ENCODE data around the gene SLC22A23. TPM values are rescaled to one million over a fixed set of nuclear protein-coding genes. Genes with fewer than 3 reads are reported as not detected.
A peak's percentile ranks its signal among the peaks of the same experiment; 100 is the strongest.

The SLC22A23 gene
- total RNA-seq, 4 donors from 2014 or later = 8.3 to 22.5 (median 12.8) TPM

DNA sequence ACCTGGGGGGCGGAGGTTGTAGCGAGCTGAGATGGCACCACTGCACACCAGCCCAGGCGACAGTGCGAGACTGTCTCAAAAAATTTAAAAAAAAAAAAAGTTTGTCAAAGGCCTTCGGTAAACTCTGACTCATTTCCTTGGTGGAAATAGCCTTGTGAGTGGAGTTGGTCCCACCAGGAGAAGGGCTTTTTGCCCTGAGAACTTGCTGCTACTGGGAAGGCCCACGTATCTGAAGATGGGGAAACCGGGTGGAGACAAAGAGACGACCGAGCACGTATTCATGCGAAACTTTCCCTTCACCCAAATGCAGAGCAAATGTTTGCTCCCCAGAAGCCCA lies 51.7 kb downstream of the SLC22A23 start:
- no peak for DNase-seq (ENCODE audit: low spot score)
- TF ChIP-seq, protein P1, sequence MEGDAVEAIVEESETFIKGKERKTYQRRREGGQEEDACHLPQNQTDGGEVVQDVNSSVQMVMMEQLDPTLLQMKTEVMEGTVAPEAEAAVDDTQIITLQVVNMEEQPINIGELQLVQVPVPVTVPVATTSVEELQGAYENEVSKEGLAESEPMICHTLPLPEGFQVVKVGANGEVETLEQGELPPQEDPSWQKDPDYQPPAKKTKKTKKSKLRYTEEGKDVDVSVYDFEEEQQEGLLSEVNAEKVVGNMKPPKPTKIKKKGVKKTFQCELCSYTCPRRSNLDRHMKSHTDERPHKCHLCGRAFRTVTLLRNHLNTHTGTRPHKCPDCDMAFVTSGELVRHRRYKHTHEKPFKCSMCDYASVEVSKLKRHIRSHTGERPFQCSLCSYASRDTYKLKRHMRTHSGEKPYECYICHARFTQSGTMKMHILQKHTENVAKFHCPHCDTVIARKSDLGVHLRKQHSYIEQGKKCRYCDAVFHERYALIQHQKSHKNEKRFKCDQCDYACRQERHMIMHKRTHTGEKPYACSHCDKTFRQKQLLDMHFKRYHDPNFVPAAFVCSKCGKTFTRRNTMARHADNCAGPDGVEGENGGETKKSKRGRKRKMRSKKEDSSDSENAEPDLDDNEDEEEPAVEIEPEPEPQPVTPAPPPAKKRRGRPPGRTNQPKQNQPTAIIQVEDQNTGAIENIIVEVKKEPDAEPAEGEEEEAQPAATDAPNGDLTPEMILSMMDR (IDR thresholded peaks at IDR 0.05) = no peak
- ATAC-seq (ENCODE audit: low FRiP score) = no peak

DNA sequence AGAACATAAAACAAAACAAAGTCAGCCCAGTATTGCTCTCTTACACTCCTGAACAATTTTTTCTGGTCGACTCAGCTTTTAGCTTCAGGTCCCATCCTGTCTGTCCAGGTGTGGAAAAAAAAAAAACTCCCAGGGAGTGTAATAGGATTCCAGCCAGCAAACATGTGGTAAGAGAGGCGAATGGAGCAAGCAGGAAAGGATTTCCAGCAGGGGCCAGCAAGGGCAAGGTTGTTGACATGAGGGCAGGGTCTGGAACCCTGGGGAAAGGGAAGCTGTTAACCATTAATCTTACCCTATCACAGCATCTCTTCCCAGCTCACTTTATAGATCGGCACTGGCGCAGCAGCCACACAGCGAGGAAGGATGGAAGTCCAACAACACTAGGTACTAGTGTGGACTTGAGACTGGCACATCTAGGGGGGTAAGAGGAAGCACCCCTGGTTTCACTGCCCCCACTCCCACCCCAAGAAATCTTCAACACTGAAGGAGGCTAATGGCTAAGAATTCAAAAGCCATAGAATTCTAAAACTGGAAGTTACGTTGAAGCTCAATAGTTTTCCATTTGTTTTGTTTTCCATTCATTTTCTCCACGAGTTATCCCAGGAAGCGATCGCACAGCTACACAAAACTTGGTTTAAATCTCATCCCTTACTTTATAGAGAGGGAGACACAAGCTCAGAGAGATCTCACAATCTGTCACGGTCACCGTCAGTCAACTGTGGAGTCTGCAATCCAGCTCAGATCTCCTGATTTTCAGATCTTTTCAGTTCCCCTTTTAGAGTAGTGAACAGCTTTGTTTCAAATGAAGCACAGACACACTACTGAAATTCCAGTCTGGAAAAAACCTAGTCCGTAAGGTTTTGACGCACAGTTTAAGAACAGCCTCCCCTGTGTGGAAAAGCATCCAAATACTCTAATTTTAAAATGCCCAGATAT lies 53.3 kb downstream of the SLC22A23 start:
- no peak for DNase-seq (ENCODE audit: low spot score)
- TF ChIP-seq, protein P1 (IDR thresholded peaks at IDR 0.05) = no peak
- ATAC-seq (ENCODE audit: low FRiP score) = peak; percentile 20

DNA sequence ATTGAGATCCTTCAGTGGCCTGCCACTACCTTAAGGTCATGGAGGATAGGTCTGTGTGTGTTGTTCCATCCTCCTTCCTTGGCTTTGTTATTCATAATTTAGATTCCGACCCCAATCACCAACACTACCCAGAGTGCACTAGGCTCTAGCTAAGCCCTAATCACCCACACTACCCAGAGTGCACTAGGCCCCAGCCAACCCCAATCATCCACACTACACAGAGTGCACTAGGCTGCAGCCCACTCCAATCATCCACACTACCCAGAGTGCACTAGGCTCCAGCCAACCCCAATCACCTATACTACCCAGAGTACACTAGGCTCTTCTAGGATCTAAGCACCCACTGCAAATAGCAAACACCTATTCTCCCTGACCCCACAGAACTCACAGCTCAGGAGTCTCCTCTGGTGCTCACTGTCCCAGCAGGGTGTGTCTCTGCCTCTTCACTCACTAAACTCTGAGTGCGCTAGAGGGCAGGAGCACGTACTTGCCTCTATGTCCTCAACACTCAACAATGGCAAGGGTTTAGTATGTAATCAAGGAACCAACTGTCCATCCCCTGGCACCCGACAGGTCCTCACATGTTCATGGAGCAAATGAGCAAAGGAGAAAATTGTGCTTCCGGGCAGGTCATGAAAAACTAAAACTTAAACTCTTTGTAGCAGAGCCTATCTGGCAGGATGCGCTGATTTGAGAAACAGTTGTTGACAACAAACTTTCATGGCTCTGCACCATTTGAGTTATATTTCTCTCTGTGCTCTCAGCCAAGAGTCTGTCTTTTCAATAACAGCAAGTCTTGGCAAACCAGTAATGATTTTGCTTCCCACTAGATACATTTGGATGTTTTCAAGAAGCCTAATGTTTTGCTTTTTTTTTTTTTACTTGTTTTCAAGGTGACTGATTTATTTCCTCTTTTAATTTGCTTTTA lies 54.3 kb downstream of the SLC22A23 start:
- TF ChIP-seq, protein P1 (IDR thresholded peaks at IDR 0.05) = no peak
- no peak for DNase-seq (ENCODE audit: low spot score)
- ATAC-seq (ENCODE audit: low FRiP score) = no peak

DNA sequence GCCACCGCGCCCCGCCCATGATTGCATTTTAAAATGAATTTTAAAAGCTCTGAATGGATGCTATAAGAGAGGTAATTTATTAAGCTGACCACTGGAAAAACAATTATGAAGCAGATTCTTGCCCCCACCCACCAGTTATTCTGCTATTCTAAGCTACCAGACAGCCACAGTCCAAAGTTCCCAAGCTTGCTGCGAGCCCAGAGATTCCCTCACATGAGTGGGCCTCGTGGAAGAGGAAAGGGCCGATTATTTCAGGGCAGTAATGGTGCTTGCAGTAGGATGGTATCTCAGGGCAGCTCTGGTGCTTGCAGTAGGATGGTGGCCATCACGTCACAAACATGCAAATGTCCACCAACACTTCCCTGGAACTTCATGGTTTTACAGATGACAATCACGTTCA lies 56.7 kb downstream of the SLC22A23 start:
- no peak for DNase-seq (ENCODE audit: low spot score)
- no peak for ATAC-seq (ENCODE audit: low FRiP score)
- TF ChIP-seq, protein P1 (IDR thresholded peaks at IDR 0.05) = no peak

DNA sequence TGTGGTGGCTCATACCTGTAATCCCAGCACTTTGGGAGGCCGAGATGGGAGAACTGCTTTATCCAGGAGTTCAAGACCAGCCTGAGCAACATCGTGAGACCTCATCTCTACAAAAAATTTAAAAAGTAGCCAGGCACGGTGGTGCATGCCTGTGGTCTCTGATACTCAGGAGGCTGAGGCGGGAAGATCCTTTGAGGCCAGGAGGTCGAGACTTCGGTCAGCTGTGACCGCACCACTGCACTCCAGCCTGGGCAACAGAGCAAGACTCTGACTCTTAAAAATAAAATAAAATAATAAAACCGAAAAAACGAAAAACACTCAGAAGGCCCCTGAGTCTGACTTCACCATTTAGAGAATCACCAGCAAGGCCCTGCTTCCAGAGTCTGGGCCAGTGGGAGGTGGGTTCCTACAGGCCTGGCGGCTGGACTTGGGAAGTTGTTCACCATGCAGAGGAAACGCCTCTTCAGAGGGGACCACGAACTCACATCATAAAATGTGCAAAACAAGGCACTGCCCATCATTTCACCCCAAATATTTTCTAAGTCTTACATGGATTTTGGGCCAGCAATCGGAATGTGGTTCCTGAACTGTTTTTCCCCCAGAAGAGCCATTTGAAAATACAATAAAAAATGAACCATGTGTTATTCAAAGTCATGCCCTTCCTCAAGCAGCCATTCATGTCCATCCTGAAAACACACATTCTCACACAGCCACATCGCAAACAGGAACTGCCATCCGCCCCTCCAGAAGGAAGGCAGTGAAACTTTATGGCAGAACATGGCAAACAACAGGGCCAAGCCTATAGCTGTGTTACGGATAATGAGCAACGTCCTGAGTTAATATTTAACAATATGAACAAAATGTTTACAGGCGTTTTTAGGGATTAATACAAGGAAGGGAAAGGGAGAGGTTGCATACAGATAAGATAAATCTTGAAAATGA lies 57.8 kb downstream of the SLC22A23 start:
- TF ChIP-seq, protein P1 (IDR thresholded peaks at IDR 0.05) = no peak
- ATAC-seq (ENCODE audit: low FRiP score) (no peak), DNase-seq (ENCODE audit: low spot score) (no peak)

DNA sequence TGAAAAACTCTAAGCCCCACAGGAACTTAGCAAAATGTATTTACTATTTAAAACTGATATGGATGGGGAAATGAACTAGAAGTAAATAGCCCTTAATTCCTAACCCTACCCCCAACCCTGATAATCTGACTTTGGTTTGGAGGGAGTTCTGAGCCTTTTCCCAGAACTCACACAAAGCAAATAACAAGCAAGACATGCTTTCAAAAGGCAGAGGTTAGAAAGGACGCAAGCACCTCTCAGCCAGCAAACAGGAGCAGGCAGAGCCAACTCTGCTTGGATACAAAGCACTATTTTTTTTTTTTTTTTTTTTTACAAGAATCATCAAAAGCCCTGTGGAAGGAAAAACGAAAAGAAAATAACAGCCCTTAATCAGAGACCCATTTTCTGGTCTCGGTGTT lies 58.7 kb downstream of the SLC22A23 start:
- TF ChIP-seq, protein P1 (IDR thresholded peaks at IDR 0.05) = no peak
- ATAC-seq (ENCODE audit: low FRiP score) (no peak), DNase-seq (ENCODE audit: low spot score) (no peak)

Measured in omental fat pad (tissue), 4 donors.